PFSK-1 (cell line): ENCODE results near the gene XPO6.

ENCODE experiments used
- FOXP2 ChIP-seq: optimal IDR thresholded peaks from 2 replicates; pipeline ENCODE3; 2011; ENCODE audit warnings: borderline replicate concordance, control low read depth, inconsistent platforms; ENCODE audit not compliant: insufficient read depth; ENCODE audit errors: extremely low read length, extremely low read depth
- POLR2AphosphoS5 ChIP-seq: IDR thresholded peaks from 2 replicates; pipeline ENCODE4 v1.6.1; 2012; ENCODE audit warnings: low read depth, mild to moderate bottlenecking, control low read depth, low read length, moderate library complexity
- REST ChIP-seq, 2 experiments: IDR thresholded peaks; 2 replicates each; pipeline versions ENCODE4 v1.6.1 to v1.8.0; 2011 to 2012; ENCODE audit warnings: low read depth in 2 of 2, low read length in 2 of 2, control low read depth in 1 of 2, inconsistent platforms in 1 of 2, mild to moderate bottlenecking in 1 of 2, moderate library complexity in 1 of 2; ENCODE audit not compliant: insufficient read depth in 1 of 2
- SIN3A ChIP-seq: IDR thresholded peaks from 2 replicates; pipeline ENCODE4 v1.6.1; 2012; ENCODE audit warnings: mild to moderate bottlenecking, low read length, moderate library complexity, borderline replicate concordance; ENCODE audit not compliant: insufficient read depth
- TAF1 ChIP-seq: IDR thresholded peaks from 2 replicates; pipeline ENCODE4 v1.6.1; 2012; ENCODE audit warnings: low read length, control low read depth, borderline replicate concordance; ENCODE audit not compliant: insufficient read depth

Gene XPO6

GRCh38 chr16:28130099-28131088 is 81.4 kb downstream of the XPO6 start:
- TF ChIP-seq SIN3A = no peak
- no peak for TF ChIP-seq REST (IDR thresholded peaks at IDR 0.05; ENCODE audit: insufficient read depth in 1 of 2, low read depth in 2 of 2, low read length in 2 of 2)

GRCh38 chr16:28126684-28127620 is 84.8 kb downstream of the XPO6 start:
- TF ChIP-seq TAF1 (no peak), POLR2AphosphoS5 (no peak), SIN3A (no peak), FOXP2 (no peak), REST (IDR thresholded peaks at IDR 0.05; ENCODE audit: insufficient read depth in 1 of 2, low read depth in 2 of 2, low read length in 2 of 2) (no peak)

GRCh38 chr16:28125592-28125991 is 86.2 kb downstream of the XPO6 start:
- no peak for TF ChIP-seq REST (IDR thresholded peaks at IDR 0.05; ENCODE audit: insufficient read depth in 1 of 2, low read depth in 2 of 2, low read length in 2 of 2)
- TF ChIP-seq SIN3A = no peak
- TF ChIP-seq POLR2AphosphoS5 = no peak

GRCh38 chr16:28121527-28121926 is 90.2 kb downstream of the XPO6 start:
- TF ChIP-seq FOXP2 = no peak
- no peak for TF ChIP-seq TAF1
- TF ChIP-seq SIN3A = no peak
- TF ChIP-seq REST (IDR thresholded peaks at IDR 0.05; ENCODE audit: insufficient read depth in 1 of 2, low read depth in 2 of 2, low read length in 2 of 2) = no peak
- no peak for TF ChIP-seq POLR2AphosphoS5
